ENCODE data around the gene AMY1B. TPM values are rescaled to one million over a fixed set of nuclear protein-coding genes. Genes with fewer than 3 reads are reported as not detected.

AMY1B gene
- total RNA-seq (2022; extraction: Qiagen RNA extraction; ENCODE audit: low read depth), result not detected in 5 replicates

GRCh38 chr1:103696110-103696509 lies at the start of gene AMY1B:
TSS of gene AMY1B (minus strand) at chr1:103696210. CDS start at chr1:103695639, 571 bp downstream.

DNA sequence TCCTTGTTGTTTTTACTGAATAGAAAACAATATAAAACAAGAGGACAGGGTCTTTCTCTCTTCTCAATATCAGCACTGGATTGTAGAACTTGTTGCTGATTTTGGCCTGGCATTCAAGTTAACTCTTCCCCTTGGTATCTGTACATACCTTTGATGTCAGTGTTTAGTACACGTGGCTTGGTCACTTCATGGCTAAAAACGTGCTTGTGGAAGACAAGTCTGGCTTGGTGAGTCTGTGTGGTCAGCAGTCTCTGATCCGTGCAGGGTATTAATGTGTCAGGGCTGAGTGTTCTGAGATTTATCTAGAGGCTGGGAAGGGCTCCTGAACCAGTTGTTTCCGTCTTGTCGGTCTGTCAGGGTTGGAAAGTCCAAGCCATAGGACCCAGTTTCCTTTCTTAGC lies 40.5 kb downstream of the AMY1B start, which contains the start of gene AMY1A:
AMY1A (plus strand) TSS at position 301 of the 400 bp plus-strand sequence. CDS start 571 bp downstream, outside the sequence.

Other genes starting within 250 kb of the AMY1B start
- 5.1 to 6.6 TPM (median 5.9 TPM) in 5 replicates for gene RNPC3, start 170.5 kb downstream of the AMY1B start, total RNA-seq (2022; extraction: Qiagen RNA extraction; ENCODE audit: low read depth)
- gene AMY2B, start 124.6 kb downstream of the AMY1B start, total RNA-seq (2022; extraction: Qiagen RNA extraction; ENCODE audit: low read depth), result 0.43 to 0.70 TPM (median 0.55 TPM) in 5 replicates
- not detected in 5 replicates for gene AMY2A, start 78.8 kb downstream of the AMY1B start, total RNA-seq (2022; extraction: Qiagen RNA extraction; ENCODE audit: low read depth)
- not detected in 5 replicates for gene AMY1A, start 40.5 kb downstream of the AMY1B start, total RNA-seq (2022; extraction: Qiagen RNA extraction; ENCODE audit: low read depth)
- gene AMY1C, start 53.7 kb upstream of the AMY1B start, total RNA-seq (2022; extraction: Qiagen RNA extraction; ENCODE audit: low read depth), result not detected in 5 replicates

Measured in A549 treated with RU486 at 1 μM for 4 hours (cell line).